ENCODE results near the gene ITGB1.
A peak's percentile ranks its signal among the peaks of the same experiment; 100 is the strongest.
"Not testable (repeated sequence)": the region's sequence is repeated elsewhere in the genome, so short reads cannot be mapped to it uniquely, and the experiment has no call there.

Gene ITGB1

DNA sequence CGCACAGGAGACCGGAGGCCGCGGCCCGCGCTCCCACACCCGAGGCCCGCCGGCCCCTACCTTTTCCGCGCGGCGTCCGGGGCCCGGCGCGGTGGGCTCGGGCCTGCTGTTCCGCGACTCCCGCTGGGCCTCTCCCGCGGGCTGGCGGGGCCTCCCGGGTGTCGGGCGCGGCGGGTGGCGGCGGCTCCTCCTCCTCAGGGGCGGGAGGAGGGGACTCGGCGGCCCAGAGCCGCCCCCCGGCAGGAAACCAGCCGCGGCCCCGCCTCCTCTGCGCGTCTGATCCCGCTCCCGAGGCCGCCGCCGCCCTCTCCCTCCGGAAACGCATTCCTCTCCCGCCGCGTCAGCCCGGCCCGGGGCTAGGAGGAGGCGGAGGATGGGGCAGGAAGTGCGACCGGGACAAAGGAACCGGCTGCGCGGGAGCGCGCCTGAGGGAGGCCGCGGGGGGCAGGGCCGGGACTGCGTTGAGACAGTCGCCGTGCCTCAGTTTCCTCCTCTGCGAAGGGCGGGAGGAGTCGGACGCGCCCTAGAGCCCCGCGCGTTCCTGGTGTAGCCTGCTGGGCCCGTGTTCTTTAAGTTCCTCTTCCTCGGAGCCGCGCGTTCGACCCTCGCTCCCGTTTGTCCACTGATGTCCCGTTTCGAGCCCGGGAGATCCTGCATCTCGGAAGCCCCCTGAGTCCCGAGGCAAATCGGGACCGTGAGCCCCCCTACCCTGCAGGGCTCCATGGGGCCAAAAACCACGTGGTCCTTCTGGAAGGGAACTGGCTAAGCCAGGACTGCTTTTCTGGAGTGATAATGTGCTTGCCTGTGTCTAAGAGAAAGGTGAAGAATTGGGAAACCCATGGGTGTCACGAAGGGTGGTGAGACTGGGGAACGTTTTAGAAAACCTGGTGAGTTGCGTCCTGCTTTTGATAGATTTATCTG lies at the start of gene ITGB1:
Gene ITGB1 (minus strand): TSS at position 146 of the 921 bp plus-strand sequence. CDS start 22,672 bp downstream, outside the sequence.
- peak; percentile 87 for DNase-seq

DNA sequence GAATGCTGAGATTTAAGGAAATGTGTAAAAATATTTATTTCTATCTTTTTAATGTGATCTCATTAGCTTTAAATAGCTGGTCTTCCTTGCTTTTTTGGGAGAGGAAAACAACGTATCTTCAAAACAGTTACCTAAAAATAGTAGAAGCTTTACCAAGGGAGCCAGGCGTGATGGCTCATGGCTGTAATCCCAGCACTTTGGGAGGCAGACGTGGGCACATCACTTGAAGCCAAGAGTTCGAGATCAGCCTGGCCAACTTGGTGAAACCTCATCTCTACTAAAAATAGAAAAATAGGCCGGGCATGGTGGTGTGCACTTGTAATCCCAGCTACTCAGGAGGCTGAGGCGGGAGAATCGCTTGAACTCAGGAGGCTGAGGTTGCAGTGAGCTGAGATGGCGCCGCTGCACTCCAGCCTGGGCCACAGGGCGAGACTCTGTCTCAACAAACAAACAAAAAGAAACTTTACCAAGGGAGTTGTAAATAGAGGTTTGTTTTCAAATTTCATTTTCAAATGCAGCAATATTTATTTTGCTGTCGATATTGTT lies 48.4 kb upstream of the ITGB1 start:
- DNase-seq: no peak

- peak; percentile 65 for DNase-seq
These were observed 47.6 kb upstream of the ITGB1 start for GRCh38 chr10:33005322-33006301.

DNA sequence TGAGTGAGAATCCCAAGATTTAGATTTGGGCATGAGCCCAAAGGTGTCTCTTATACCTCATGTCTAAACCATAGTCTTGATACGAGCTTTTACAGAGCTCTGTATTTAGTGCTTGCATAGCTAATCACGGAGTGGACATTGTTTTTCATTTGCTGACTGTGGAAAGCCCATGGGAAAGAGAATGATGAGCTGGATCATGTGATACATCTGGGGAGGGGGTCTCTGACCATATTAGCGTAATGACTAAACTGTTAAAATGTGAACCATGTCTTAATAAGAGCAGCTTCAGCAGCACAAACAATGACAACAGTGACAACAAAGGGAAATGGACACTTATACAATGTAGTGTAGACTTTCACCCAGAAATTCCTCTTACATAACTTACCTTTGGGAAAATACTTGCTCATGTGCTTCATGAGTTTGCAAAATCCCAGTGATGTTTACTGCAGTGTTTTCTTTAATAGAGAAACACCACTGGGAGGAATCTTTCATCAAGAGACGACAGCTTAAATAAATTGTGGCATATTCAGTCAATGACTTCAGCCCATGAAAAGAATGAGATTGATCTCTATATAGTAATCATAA lies 44.0 kb upstream of the ITGB1 start:
- DNase-seq: no peak

GRCh38 chr10:32998060-32998581 lies 40.1 kb upstream of the ITGB1 start:
- DNase-seq: not testable (repeated sequence)

GRCh38 chr10:32995751-32996150 lies 37.7 kb upstream of the ITGB1 start:
- no peak for DNase-seq

DNA sequence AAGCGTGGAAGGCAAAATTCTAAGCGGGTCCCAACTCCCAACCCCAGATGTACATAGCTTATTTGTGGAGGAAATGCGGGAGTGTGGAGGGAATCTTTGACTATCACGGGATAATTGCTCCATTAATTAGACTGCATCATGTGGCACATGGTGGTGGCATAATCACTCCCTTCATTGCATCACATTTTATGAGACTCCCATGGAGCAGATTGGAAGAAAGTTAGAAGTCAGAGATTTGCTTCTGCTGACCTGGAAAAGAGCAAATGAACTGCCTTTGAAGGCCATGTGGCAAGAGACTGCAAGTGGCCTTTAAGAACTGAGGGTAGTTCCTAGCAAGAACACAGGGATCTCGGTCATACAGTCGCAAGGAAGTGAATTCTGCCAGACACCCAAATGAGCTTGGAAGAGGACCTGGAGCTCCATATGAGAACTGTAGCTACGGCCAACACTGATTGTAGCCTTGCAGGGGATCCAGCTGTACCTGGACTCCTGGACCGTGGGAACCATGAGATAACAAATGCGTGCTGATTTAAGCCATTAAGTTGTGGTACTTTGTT lies 37.1 kb upstream of the ITGB1 start:
- DNase-seq: no peak

DNA sequence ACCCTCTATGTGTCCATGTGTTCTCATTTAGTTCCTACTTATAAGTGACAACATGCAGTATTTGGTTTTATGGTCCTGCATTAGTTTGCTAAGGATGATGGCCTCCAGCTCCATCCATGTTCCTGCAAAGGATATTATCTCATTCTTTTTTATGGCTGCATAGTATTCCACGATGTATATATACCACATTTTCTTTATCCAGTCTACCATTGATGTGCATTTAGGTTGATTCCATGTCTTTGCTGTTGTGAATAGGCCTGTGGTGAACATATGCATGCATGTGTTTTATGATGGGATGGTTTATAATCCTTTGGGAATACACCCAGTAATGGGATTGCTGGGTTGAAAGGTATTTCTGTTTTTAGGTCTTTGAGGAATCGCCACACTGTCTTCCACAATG lies 36.6 kb upstream of the ITGB1 start:
- not testable (repeated sequence) for DNase-seq

DNA sequence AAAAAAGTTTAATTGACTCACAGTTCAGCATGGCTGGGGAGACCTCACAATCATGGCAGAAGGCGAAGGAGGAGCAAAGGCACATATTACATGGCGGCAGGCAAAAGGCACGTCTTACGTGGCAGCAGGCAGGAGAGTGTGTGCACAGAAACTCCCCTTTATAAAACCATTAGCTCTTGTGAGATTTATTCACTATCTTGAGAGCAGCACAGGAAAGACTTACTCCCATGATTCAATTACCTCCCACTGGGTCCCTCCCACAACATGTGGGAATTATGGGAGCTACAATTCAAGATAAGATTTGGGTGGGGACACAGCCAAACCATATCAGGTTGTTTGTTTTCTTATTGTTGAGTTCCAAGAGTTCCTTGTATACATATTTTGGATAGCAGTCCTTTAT lies 34.3 kb upstream of the ITGB1 start:
- DNase-seq: not testable (repeated sequence)

GRCh38 chr10:32990811-32991210 lies 32.8 kb upstream of the ITGB1 start:
- no peak for DNase-seq

GRCh38 chr10:32988604-32989003 lies 30.6 kb upstream of the ITGB1 start:
- DNase-seq: no peak

DNA sequence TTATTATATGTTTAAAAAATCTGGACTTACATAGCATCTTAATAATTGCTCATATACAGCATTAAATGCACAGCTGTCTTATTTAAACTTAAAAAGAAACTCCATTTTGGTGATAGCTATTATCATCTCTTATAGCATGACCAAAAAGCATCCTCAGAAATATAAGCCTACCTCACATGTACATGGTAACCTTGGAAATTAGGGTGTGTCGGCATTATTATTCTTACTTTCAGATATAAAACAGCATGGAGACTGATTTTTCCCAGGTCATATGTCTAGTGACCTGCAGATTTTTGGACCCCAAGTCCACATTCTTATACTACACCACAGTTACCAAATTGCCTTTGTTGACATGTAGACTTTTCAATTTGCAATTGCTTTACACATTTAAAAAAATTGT lies 29.1 kb upstream of the ITGB1 start:
- DNase-seq: no peak

DNA sequence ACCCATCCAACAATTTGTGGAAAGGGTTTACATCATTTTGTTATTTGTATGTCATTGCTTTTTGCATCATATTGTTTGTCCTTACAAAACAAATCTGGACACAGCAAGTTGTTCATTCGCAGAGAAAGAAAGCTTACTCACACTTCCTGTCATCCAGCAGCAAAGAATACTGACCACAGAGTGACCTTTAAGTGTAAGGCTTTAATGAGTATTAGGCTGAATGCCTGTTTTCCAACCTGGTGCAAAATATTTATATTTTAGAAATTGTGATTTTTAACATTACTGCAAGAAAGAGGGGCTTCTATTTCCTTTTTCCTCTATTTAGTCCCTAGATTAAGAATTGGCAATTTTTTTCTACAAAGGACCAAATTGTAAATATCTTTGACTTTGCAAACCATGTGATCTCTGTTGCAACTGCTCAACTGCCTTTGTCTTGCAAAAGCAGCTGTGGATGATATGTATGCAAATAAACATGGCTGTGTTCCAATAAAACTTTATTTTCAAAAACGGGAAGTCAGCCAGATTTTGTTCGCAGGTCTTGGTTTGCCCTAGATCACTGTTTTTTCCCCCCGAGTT lies 27.8 kb upstream of the ITGB1 start:
- no peak for DNase-seq

- no peak for DNase-seq
These were observed 27.3 kb upstream of the ITGB1 start for GRCh38 chr10:32985341-32985764.

GRCh38 chr10:32984003-32984600 lies 26.1 kb upstream of the ITGB1 start:
- no peak for DNase-seq

DNA sequence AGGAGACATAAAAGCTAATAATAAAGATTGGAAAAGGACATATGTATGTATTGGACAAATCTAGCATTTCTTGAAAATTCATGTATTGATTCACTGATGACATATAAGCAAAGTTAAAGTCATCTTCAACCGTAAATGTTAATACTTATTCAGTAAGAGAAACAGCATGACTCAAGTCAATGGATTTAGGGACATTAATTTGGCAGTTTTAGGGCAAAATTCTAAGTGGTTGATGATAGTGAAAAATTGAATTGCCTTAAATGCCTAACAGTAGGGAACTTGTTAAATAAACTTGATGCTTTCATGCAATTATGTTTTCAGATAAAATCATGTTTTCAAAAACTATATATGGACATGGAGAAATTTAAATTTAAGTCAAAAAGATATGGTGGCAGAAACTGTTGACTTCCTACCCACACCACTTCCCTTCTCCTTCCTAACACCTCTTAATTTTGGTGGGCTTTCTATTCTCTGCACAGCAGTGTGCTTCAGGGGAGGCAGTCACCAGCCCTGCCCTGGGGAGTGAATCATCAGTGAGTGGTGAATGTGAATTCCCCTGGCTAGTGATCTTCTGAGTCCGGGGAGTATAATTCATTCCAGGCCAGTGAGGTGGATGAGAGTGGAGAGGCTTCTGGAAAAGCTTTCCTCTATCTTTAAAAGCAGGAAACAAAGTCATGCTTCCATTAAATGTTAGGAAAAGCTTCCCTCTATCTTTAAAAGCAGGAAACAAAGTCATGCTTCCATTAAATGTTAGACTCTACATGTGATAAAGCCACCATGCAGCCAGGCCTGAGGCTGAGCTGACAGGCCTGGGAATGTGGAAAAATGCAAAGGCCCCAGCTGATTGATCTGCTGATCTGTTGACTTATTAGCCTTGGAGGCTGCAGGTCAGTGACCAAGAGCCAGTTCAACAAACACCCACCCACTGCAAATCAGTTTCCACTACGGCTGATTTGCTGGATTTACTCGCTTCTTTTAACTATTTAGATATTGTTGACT lies 25.2 kb upstream of the ITGB1 start:
- no peak for DNase-seq

- no peak for DNase-seq
These were observed 24.3 kb upstream of the ITGB1 start for GRCh38 chr10:32982293-32982709.

DNA sequence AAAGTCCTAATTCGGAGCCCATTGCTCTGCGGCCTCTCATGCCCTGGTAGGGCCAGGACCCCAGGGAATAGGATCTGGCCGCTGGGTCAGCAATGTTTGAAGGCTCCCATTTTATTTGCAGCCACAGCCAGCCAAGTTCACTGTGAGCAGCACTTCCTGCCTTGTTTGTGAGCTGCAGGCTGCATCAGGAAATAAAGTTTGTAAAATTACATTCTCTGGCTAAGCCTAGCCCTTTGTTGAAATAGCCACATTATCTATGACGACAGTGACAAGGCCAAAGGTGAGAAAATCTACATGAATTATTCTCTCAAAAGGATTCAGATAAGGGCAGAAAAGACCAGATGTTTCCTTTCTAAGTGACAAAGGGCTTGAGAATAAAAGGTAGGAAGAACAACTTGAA lies 23.7 kb upstream of the ITGB1 start:
- peak; percentile 25 for DNase-seq

DNA sequence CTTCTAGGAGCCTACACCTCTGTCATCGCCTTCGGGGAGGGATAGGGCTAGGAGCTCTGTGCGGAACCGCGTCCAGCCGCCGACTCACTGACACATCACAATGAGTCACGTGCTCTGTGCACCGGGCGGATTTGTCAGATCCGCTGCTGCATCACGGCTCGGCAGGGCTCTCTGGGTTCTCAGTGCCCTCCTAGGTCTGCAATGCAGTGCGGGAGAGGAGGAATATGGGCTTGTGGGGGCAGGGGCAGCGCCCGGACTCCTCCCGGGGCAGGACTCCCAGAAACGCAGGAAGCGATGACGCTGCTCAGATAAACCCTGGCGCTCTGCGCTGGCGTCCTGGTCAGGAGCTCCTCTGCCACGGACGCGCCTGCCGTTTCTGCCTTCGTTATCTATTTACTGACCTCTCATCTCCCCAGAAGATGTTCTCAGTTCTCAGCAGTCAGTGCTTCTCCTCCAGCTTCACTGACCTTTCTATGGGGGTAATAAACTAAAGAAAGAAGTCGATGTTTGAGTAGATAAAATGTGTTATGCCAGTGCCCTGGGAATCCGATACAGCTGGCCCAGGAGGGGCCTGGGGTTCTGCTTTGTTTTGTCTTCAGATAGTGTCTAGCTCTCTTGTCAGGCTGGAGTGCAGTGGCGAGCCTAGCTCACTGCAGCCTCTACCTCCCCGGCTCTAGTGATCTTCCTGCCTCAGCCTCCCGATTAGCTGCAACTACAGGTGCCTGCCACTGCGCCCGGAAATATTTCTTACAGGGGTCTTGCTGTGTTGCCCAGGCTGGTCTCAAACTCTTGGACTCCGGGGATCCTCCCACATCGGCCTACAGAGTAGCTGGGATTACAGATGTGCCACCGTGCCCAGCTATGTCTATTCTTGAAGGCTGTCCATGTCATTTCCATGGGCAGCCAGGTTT lies 22.8 kb upstream of the ITGB1 start:
- DNase-seq: peak; percentile 91
